HepG2 (cell line): Measurements from ENCODE around the gene JSRP1. TPM values are rescaled to one million over a fixed set of nuclear protein-coding genes. Genes with fewer than 3 reads are reported as not detected.

Source experiments
- FOXK1 ChIP-seq: sonication (generic); formaldehyde crosslinking; IDR thresholded peaks from 2 replicates; pipeline ENCODE4 v1.4.0; 2020; ENCODE audit warnings: low read depth, missing genetic modification reagents, borderline replicate concordance
- HNF4A ChIP-seq: sonication (generic); formaldehyde crosslinking; IDR thresholded peaks from 2 replicates; pipeline ENCODE4 v1.4.0; 2020; ENCODE audit warnings: missing genetic modification reagents
- MAF1 ChIP-seq: sonication (generic); formaldehyde crosslinking; IDR thresholded peaks from 2 replicates; pipeline ENCODE4 v1.5.0; 2020; ENCODE audit warnings: missing genetic modification reagents, borderline replicate concordance
- MAFG ChIP-seq: sonication (generic); formaldehyde crosslinking; IDR thresholded peaks from 2 replicates; pipeline ENCODE4 v1.5.1; 2020; ENCODE audit warnings: mild to moderate bottlenecking, missing genetic modification reagents
- MYNN ChIP-seq: sonication (generic); formaldehyde crosslinking; IDR thresholded peaks from 2 replicates; pipeline ENCODE4 v1.4.0; 2020; ENCODE audit warnings: mild to moderate bottlenecking, low read depth, missing genetic modification reagents
- POLR2G ChIP-seq: fragments of 200-400 bp; formaldehyde crosslinking; IDR thresholded peaks from 2 replicates; pipeline ENCODE4 v1.6.1; 2018; ENCODE audit warnings: mild to moderate bottlenecking, low read depth, low read length, moderate library complexity
- PRDM4 ChIP-seq: sonication (generic); formaldehyde crosslinking; IDR thresholded peaks from 2 replicates; pipeline ENCODE4 v1.9.0; 2021; ENCODE audit warnings: missing genetic modification reagents, borderline replicate concordance
- SMARCC2 ChIP-seq: fragments of 450-650 bp; IDR thresholded peaks from 2 replicates; pipeline ENCODE4 v1.6.1; 2017; ENCODE audit warnings: antibody characterized with exemption, mild to moderate bottlenecking
- SNAPC5 ChIP-seq: sonication (generic); formaldehyde crosslinking; IDR thresholded peaks from 2 replicates; pipeline ENCODE4 v1.8.1; 2023; ENCODE audit warnings: mild to moderate bottlenecking, missing genetic modification reagents, borderline replicate concordance
- STAT5B ChIP-seq: sonication (generic); formaldehyde crosslinking; IDR thresholded peaks from 2 replicates; pipeline ENCODE4 v1.4.0; 2020; ENCODE audit warnings: missing genetic modification reagents
- TBX3 ChIP-seq: fragments of 450-650 bp; IDR thresholded peaks from 2 replicates; pipeline ENCODE4 v1.6.1; 2017; ENCODE audit warnings: antibody characterized with exemption, mild to moderate bottlenecking, inconsistent platforms, borderline replicate concordance
- TP53 ChIP-seq: sonication (generic); formaldehyde crosslinking; conservative IDR thresholded peaks from 2 replicates; pipeline ENCODE4 v1.4.0; 2020; ENCODE audit warnings: missing genetic modification reagents
- ZC3H4 ChIP-seq: sonication (generic); formaldehyde crosslinking; IDR thresholded peaks from 2 replicates; pipeline ENCODE4 v1.4.0; 2020; ENCODE audit warnings: missing genetic modification reagents, borderline replicate concordance
- ZFP36 ChIP-seq: fragments of 150-350 bp; IDR thresholded peaks from 2 replicates; pipeline ENCODE4 v1.6.1; 2018; ENCODE audit warnings: borderline replicate concordance, low read length, low read depth; ENCODE audit not compliant: partially characterized antibody
- ZNF572 ChIP-seq: sonication (generic); formaldehyde crosslinking; IDR thresholded peaks from 2 replicates; pipeline ENCODE4 v1.5.1; 2020; ENCODE audit warnings: mild to moderate bottlenecking, missing genetic modification reagents
- ZNF605 ChIP-seq: sonication (generic); formaldehyde crosslinking; IDR thresholded peaks from 2 replicates; pipeline ENCODE4 v1.8.0; 2022; ENCODE audit warnings: mild to moderate bottlenecking, missing genetic modification reagents
- ZSCAN21 ChIP-seq: sonication (generic); formaldehyde crosslinking; IDR thresholded peaks from 2 replicates; pipeline ENCODE4 v1.8.0; 2022; ENCODE audit warnings: mild to moderate bottlenecking, missing genetic modification reagents, moderate library complexity, borderline replicate concordance
- polyA plus RNA-seq, 8 experiments: library from polyadenylated mRNA; depleted of rRNA in 3 of 8; stranded (reverse) in 7 of 8; unstranded in 1 of 8; fragments of >200 nt; fragmentation: Illumina TruSeq in 4 of 8; extraction: Trizol in 4 of 8; gene quantifications; 2 replicates each; pipeline versions ENCODE4 v1.2.1 to v1.2.3, GENCODE V29; 2011 to 2016; ENCODE audit warnings: low read depth in 4 of 8, missing spikeins in 1 of 8, mixed read lengths in 1 of 8; ENCODE audit not compliant: insufficient read depth in 1 of 8
- total RNA-seq, 5 experiments: library from RNA; depleted of rRNA; stranded (reverse); fragments of >200 nt; fragmentation: Illumina TruSeq; extraction: Trizol; gene quantifications; 2 replicates each; pipeline ENCODE4 v1.2.3, GENCODE V29; 2016; ENCODE audit warnings: low read depth in 1 of 5
- TF ChIP-seq, protein P1 (sequence below), 2 experiments: sonication (generic) in 1 of 2; formaldehyde crosslinking in 1 of 2; IDR thresholded peaks; 2 replicates each; pipeline versions ENCODE4 v1.4.0 to v1.6.1; 2018 to 2020; ENCODE audit warnings: missing genetic modification reagents in 2 of 2, borderline replicate concordance in 1 of 2, low read depth in 1 of 2, mild to moderate bottlenecking in 1 of 2, missing biosample characterization in 1 of 2
- TF ChIP-seq, protein P2 (sequence below): sonication (generic); formaldehyde crosslinking; IDR thresholded peaks from 2 replicates; pipeline ENCODE4 v1.4.0; 2020; ENCODE audit warnings: mild to moderate bottlenecking, missing genetic modification reagents
- TF ChIP-seq, protein P3 (sequence below): sonication (generic); formaldehyde crosslinking; IDR thresholded peaks from 2 replicates; pipeline ENCODE4 v1.9.0; 2022; ENCODE audit warnings: missing genetic modification reagents, mild to moderate bottlenecking, borderline replicate concordance

Gene JSRP1
- total and polyA plus RNA-seq, 2 of the 13 experiments (the other 11 are each of a cell fraction or from before 2014, with no cell fraction given): 0.16 to 0.38 TPM

GRCh38 chr19:2231621-2232221 is 24.5 kb downstream of the JSRP1 start (continued):
- TF ChIP-seq SNAPC5 (CRISPR knock-in tag) (no peak), MAFG (CRISPR knock-in tag) (no peak), ZSCAN21 (no peak), PRDM4 (CRISPR knock-in tag) (no peak), TBX3 (no peak), HNF4A (CRISPR knock-in tag) (no peak), ZNF572 (CRISPR knock-in tag) (no peak), MYNN (CRISPR knock-in tag) (no peak), POLR2G (peak; percentile 69), ZC3H4 (0 out of 2 replicates have a peak, but pooled peaks have one; percentile 44), FOXK1 (CRISPR knock-in tag) (no peak), MAF1 (CRISPR knock-in tag) (no peak), SMARCC2 (no peak), TP53 (CRISPR knock-in tag) (no peak), ZFP36 (no peak), ZNF605 (CRISPR knock-in tag) (no peak), STAT5B (CRISPR knock-in tag) (no peak)
- TF ChIP-seq, protein P1, sequence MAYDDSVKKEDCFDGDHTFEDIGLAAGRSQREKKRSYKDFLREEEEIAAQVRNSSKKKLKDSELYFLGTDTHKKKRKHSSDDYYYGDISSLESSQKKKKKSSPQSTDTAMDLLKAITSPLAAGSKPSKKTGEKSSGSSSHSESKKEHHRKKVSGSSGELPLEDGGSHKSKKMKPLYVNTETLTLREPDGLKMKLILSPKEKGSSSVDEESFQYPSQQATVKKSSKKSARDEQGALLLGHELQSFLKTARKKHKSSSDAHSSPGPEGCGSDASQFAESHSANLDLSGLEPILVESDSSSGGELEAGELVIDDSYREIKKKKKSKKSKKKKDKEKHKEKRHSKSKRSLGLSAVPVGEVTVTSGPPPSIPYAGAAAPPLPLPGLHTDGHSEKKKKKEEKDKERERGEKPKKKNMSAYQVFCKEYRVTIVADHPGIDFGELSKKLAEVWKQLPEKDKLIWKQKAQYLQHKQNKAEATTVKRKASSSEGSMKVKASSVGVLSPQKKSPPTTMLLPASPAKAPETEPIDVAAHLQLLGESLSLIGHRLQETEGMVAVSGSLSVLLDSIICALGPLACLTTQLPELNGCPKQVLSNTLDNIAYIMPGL (CRISPR knock-in tag; IDR thresholded peaks at IDR 0.05; ENCODE audit: borderline replicate concordance in 1 of 2, low read depth in 1 of 2): no peak
- TF ChIP-seq, protein P2, sequence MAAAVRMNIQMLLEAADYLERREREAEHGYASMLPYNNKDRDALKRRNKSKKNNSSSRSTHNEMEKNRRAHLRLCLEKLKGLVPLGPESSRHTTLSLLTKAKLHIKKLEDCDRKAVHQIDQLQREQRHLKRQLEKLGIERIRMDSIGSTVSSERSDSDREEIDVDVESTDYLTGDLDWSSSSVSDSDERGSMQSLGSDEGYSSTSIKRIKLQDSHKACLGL: no peak
- TF ChIP-seq, protein P3, sequence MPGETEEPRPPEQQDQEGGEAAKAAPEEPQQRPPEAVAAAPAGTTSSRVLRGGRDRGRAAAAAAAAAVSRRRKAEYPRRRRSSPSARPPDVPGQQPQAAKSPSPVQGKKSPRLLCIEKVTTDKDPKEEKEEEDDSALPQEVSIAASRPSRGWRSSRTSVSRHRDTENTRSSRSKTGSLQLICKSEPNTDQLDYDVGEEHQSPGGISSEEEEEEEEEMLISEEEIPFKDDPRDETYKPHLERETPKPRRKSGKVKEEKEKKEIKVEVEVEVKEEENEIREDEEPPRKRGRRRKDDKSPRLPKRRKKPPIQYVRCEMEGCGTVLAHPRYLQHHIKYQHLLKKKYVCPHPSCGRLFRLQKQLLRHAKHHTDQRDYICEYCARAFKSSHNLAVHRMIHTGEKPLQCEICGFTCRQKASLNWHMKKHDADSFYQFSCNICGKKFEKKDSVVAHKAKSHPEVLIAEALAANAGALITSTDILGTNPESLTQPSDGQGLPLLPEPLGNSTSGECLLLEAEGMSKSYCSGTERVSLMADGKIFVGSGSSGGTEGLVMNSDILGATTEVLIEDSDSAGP (CRISPR knock-in tag): no peak
